ENCODE data around the gene PNMA8A. TPM values are rescaled to one million over a fixed set of nuclear protein-coding genes. Genes with fewer than 3 reads are reported as not detected.

The PNMA8A gene
- polyA plus RNA-seq, 1 of the 3 experiments (the other 2 are of a cell fraction) = 10.2 TPM

GRCh38 chr19:46515290-46515609, 43.9 kb upstream of the PNMA8A start:
- no peak overlapping the region for H3K4me2 ChIP-seq
- no peak for DNase-seq
- POLR2A ChIA-PET = no interaction called here
- no peak overlapping the region for H2AFZ ChIP-seq (ENCODE audit: low read depth)
- H3K79me2 ChIP-seq (ENCODE audit: insufficient read depth) = no peaks in the 10 kb centered on the region
- TF ChIP-seq TEAD4 (IDR thresholded peaks at IDR 0.05; ENCODE audit: borderline replicate concordance, insufficient read depth) (no peak), EZH2phosphoT487 (IDR thresholded peaks at IDR 0.05; ENCODE audit: borderline replicate concordance, low read depth) (no peak), GABPA (IDR thresholded peaks at IDR 0.05; ENCODE audit: low read depth) (no peak), FOSL2 (IDR thresholded peaks at IDR 0.05; ENCODE audit: borderline replicate concordance, low read depth) (no peak), RAD21 (IDR thresholded peaks at IDR 0.05; ENCODE audit: low read length) (no peak), TAF1 (IDR thresholded peaks at IDR 0.05; ENCODE audit: borderline replicate concordance, low read depth, low read length) (no peak), TCF12 (IDR thresholded peaks at IDR 0.05) (no peak), FOXJ3 (CRISPR knock-in tag; IDR thresholded peaks at IDR 0.05) (no peak), JUND (IDR thresholded peaks at IDR 0.05) (no peak), GATA2 (CRISPR knock-in tag; IDR thresholded peaks at IDR 0.05) (no peak), MEF2A (IDR thresholded peaks at IDR 0.05; ENCODE audit: borderline replicate concordance, low read depth) (no peak), SMC3 (IDR thresholded peaks at IDR 0.05; ENCODE audit: low read depth, low read length) (no peak), RFX5 (IDR thresholded peaks at IDR 0.05; ENCODE audit: low read length) (no peak), YY1 (IDR thresholded peaks at IDR 0.05; ENCODE audit: low read depth) (no peak), MAX (IDR thresholded peaks at IDR 0.05; ENCODE audit: low read depth) (no peak), ZBTB33 (IDR thresholded peaks at IDR 0.05; ENCODE audit: borderline replicate concordance, low read depth) (no peak), FOXM1 (IDR thresholded peaks at IDR 0.05; ENCODE audit: low read depth) (no peak), RCOR1 (IDR thresholded peaks at IDR 0.05; ENCODE audit: low read length) (no peak)
- TF ChIP-seq, protein P1, sequence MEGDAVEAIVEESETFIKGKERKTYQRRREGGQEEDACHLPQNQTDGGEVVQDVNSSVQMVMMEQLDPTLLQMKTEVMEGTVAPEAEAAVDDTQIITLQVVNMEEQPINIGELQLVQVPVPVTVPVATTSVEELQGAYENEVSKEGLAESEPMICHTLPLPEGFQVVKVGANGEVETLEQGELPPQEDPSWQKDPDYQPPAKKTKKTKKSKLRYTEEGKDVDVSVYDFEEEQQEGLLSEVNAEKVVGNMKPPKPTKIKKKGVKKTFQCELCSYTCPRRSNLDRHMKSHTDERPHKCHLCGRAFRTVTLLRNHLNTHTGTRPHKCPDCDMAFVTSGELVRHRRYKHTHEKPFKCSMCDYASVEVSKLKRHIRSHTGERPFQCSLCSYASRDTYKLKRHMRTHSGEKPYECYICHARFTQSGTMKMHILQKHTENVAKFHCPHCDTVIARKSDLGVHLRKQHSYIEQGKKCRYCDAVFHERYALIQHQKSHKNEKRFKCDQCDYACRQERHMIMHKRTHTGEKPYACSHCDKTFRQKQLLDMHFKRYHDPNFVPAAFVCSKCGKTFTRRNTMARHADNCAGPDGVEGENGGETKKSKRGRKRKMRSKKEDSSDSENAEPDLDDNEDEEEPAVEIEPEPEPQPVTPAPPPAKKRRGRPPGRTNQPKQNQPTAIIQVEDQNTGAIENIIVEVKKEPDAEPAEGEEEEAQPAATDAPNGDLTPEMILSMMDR (IDR thresholded peaks at IDR 0.05) = no peak
- CTCF ChIA-PET = interaction anchor here (0.7 to 9.7 kb wide), 27 partner anchors 8 to 234 kb away, joined by 3 to 134 read pairs (median 5); partner anchors contain the start of gene PNMA8B
- H3K4me1 ChIP-seq (ENCODE audit: control insufficient read depth in 1 of 2, insufficient read depth in 2 of 2, low read depth in 1 of 2, low read length in 1 of 2) = no peaks in the 10 kb centered on the region
- no peak overlapping the region for H3K27ac ChIP-seq (ENCODE audit: low read depth in 2 of 2, low read length in 1 of 2)
- 16% methylated on average over 3 of the region's 3 CpGs for WGBS (ENCODE audit: low lambda C conversion rate)
- no peaks in the 10 kb centered on the region for H3K9me3 ChIP-seq
- H3K9me2 ChIP-seq = no peaks in the 10 kb centered on the region
- no peak overlapping the region for H3K9ac ChIP-seq
- H3K27me3 ChIP-seq (ENCODE audit: insufficient read depth) = no peaks in the 10 kb centered on the region; the same call in 1 of the 2 replicates
- H3F3A ChIP-seq (replicated peaks; ENCODE audit: insufficient read depth) = no peaks in the 10 kb centered on the region
- no peak overlapping the region for H3K4me3 ChIP-seq (ENCODE audit: low read depth in 2 of 2, low read length in 1 of 2)
- H4K20me1 ChIP-seq (ENCODE audit: insufficient read depth) = no peaks in the 10 kb centered on the region
- no peaks in the 10 kb centered on the region for H3K36me3 ChIP-seq (replicated peaks in 1 of 2; ENCODE audit: control insufficient read depth in 1 of 2, insufficient read depth in 2 of 2, low read length in 1 of 2)
